Upper lobe of right lung (tissue), 1 donor: ENCODE data around the gene ZNF236. TPM values are rescaled to one million over a fixed set of nuclear protein-coding genes. Genes with fewer than 3 reads are reported as not detected.

Source experiments
- ATAC-seq: fragments of 200-7000 bp; cut with Tn5 transposase; one replicate; pipeline ENCODE4 v1.9.1; 2020; ENCODE audit warnings: mild to moderate bottlenecking, moderate library complexity
- DNase-seq: peaks from one replicate; pipeline ENCODE4 v3.0.0-alpha.2; 2020
- H3K27ac ChIP-seq: fragments of 200-600 bp; one replicate; pipeline ENCODE4 v1.8.0; 2022
- H3K27me3 ChIP-seq: fragments of 200-600 bp; one replicate; pipeline ENCODE4 v1.8.0; 2022; ENCODE audit warnings: mild to moderate bottlenecking
- H3K36me3 ChIP-seq: fragments of 200-600 bp; one replicate; pipeline ENCODE4 v1.8.0; 2022
- H3K4me1 ChIP-seq: fragments of 200-600 bp; one replicate; pipeline ENCODE4 v1.8.0; 2022
- H3K4me3 ChIP-seq: fragments of 200-600 bp; one replicate; pipeline ENCODE4 v1.8.0; 2022; ENCODE audit warnings: mild to moderate bottlenecking
- H3K9me3 ChIP-seq: fragments of 200-600 bp; one replicate; pipeline ENCODE4 v1.8.0; 2022
- intact Hi-C: fragments of 100-400 bp; cut with DNase I; formaldehyde crosslinking; loops from one replicate; pipeline ENCODE4 v1.11.0; 2022
- total RNA-seq: library from RNA; stranded (reverse); fragmentation: NEBNext Ultra II Directional; extraction: Animal tissue kit (Norgen Biotek cat#: 25700); gene quantifications from one replicate; pipeline ENCODE4 v1.2.1, GENCODE V29; 2021
- TF ChIP-seq, protein P1 (sequence below): fragments of 200-600 bp; IDR thresholded peaks from one replicate; pipeline ENCODE4 v1.8.0; 2022; ENCODE audit warnings: antibody characterized with exemption
- donor health status: DM: no; HTN: yes; CAD: no; lungs with severe emphysema.

ZNF236 gene
- total RNA-seq, 1 donor from 2014 or later, result 14.9 TPM

DNA sequence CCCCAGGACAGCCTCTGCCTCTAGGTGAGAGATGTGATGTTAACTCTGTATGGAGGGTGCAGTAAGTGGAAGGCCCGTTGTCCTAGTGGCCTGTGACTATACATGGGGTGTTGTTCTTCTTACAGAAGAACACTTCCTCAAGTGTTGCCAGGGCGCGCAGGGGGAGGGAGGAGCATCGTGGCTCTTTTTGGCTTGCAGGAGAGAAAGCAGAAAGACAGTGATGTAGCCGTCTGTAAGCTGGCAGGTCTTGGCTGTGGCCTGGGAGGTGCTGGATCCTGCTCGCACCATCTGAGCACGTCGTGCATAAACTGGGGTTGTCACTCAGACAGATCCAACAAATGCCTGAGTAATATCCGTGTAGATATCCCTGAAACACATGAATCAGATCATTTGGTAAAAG is 44.3 kb downstream of the ZNF236 start:
- no peaks in the 10 kb centered on the region for H3K9me3 ChIP-seq
- intact Hi-C loops, result no loop called here
- TF ChIP-seq, protein P1, sequence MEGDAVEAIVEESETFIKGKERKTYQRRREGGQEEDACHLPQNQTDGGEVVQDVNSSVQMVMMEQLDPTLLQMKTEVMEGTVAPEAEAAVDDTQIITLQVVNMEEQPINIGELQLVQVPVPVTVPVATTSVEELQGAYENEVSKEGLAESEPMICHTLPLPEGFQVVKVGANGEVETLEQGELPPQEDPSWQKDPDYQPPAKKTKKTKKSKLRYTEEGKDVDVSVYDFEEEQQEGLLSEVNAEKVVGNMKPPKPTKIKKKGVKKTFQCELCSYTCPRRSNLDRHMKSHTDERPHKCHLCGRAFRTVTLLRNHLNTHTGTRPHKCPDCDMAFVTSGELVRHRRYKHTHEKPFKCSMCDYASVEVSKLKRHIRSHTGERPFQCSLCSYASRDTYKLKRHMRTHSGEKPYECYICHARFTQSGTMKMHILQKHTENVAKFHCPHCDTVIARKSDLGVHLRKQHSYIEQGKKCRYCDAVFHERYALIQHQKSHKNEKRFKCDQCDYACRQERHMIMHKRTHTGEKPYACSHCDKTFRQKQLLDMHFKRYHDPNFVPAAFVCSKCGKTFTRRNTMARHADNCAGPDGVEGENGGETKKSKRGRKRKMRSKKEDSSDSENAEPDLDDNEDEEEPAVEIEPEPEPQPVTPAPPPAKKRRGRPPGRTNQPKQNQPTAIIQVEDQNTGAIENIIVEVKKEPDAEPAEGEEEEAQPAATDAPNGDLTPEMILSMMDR, result no peak
- peaks cover 35% of the 10 kb centered on the region for H3K36me3 ChIP-seq
- no peaks in the 10 kb centered on the region for H3K27me3 ChIP-seq
- DNase-seq, result no peak
- ATAC-seq, result peak; percentile 22
- no peaks in the 10 kb centered on the region for H3K4me1 ChIP-seq
- H3K27ac ChIP-seq, result no peak overlapping the region
- H3K4me3 ChIP-seq, result no peak overlapping the region

DNA sequence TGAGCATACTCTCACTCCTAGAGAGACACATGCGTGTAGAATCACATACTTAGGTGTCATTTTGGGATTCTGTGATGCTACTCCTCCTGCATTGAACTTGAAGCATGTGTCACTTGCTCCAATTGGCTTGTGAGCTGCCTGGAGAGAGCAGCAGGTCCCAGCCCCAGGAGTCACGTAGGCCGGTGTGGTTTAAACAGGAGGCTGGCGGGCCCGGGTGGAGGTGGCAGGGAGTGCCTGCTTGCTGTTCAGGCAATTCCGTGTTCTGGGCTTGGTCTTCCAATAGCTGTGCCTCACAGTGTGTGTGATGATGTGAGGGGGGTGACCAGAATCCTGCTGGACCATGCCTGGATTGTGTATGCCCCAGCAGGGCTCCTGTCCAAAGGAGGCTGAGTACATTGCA is 51.0 kb downstream of the ZNF236 start:
- DNase-seq (no peak), ATAC-seq (no peak)
- Histone ChIP-seq H3K27ac (no peak overlapping the region), H3K9me3 (no peaks in the 10 kb centered on the region), H3K4me1 (no peaks in the 10 kb centered on the region), H3K4me3 (no peak overlapping the region), H3K36me3 (peaks cover 47% of the 10 kb centered on the region), H3K27me3 (no peaks in the 10 kb centered on the region)
- intact Hi-C loops, result loop anchor here (10.0 kb wide), 1 partner anchor 69 kb away; no protein-coding TSS in a partner anchor
- TF ChIP-seq, protein P1, result no peak

DNA sequence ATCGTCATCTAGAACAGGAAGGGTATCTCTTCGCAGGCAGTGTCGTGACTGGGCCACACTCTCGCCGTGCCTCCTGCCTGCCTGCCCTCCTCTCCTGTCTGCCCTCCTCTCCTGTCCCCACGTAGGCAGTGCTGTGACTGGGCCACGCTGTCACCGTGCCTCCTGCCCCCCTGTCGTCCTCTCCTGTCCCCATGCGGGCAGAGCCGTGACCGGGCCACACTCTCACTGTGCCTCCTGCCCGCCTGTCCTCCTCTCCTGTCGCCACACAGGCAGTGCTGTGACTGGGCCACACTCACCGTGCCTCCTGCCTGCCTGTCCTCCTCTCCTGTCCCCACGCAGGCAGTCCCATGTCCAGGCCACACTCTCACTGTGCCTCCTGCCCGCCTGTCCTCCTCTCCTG is 51.4 kb downstream of the ZNF236 start:
- TF ChIP-seq, protein P1, result no peak
- intact Hi-C loops, result loop anchor here (10.0 kb wide), 1 partner anchor 69 kb away; no protein-coding TSS in a partner anchor
- Histone ChIP-seq H3K4me3 (no peak overlapping the region), H3K27ac (no peak overlapping the region), H3K4me1 (no peaks in the 10 kb centered on the region), H3K9me3 (no peaks in the 10 kb centered on the region), H3K27me3 (no peaks in the 10 kb centered on the region), H3K36me3 (peaks cover 46% of the 10 kb centered on the region)
- DNase-seq (no peak), ATAC-seq (peak; percentile 57)

DNA sequence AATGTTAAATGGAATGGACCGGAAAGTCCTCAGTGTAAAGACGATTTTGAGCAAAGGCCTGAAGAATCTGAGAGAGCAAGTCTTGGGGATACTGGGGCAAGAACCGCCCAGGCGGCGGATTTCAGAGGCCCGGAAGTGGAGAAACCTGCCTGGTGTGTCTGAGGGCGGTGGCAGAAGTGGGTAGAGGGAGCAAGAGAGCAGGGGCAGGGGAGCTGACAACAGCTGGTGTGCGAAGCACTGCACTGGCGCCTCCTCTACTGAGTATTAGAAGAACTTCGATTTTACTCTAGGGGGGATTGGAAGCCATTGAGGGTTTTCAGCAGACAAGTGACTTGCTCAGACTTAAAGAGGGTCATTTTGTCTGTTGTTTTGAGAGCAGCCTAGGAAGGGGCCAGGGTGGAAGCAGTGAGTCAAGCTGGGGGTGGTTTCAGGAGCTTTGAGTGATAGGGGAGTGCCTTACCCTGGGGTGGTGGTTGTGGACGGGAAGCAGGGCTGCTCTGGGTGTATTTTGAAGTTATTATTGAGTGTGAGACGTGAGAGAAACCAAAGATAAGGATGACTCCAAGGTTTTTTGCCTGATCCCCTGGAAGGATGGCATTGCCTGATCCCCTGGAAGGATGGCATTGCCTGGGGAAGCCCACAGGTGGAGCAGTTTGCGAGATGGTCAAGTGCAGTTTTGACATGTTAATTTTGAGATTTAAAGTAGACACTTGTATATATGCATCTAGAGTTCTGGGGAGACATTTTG is 52.5 kb downstream of the ZNF236 start:
- intact Hi-C loops, result loop anchor here (10.0 kb wide), 1 partner anchor 70 kb away; no protein-coding TSS in a partner anchor
- Histone ChIP-seq H3K27me3 (no peaks in the 10 kb centered on the region), H3K4me1 (no peaks in the 10 kb centered on the region), H3K9me3 (no peaks in the 10 kb centered on the region), H3K4me3 (no peak overlapping the region), H3K36me3 (peaks cover 42% of the 10 kb centered on the region), H3K27ac (no peak overlapping the region)
- TF ChIP-seq, protein P1, result no peak
- ATAC-seq (peak; percentile 11), DNase-seq (no peak)

DNA sequence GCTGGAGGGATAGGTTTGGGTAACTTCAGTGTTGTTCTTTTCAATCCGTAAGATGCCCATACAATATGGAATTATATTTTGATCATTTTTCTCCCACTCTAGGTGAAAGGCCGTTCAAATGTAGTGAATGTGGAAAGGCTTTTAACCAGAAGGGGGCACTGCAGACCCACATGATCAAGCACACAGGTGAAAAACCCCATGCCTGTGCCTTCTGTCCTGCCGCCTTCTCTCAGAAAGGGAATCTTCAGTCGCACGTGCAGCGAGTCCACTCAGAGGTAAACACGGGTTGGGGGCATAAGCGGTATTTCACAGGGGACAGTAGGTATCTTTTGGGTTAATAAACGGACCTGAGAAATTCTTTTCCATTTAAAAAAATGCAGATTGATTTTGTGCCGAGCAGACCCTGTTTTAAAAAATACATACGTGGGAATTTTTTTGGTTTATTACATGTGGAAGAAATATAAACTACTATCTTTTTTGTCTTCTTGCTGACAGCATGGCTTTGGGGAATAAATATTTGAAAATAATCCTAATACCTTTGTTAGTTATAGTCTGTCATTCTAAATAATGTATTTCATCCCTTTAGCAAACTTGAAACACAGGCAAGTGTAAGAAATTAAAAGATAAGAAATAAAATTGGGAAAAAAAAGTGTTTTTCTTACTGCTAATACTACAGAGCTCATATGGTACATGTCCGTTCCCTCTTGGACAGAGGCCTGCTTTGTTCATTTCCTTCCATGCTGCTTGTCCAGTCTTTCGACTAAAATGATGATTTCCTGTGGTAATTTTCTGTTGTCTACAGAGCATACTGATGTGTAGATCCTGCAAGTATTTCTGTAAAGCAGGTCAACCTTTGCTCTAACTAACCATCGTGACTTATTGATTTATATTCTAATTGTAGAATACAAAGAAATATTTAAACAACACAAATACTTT is 53.3 kb downstream of the ZNF236 start:
- peaks cover 43% of the 10 kb centered on the region for H3K36me3 ChIP-seq
- TF ChIP-seq, protein P1, result peak; percentile 59
- no peak for DNase-seq
- no peaks in the 10 kb centered on the region for H3K9me3 ChIP-seq
- H3K27me3 ChIP-seq, result no peaks in the 10 kb centered on the region
- intact Hi-C loops, result loop anchor here (10.0 kb wide), 1 partner anchor 71 kb away; no protein-coding TSS in a partner anchor
- ATAC-seq, result peak; percentile 84
- H3K27ac ChIP-seq, result no peak overlapping the region
- H3K4me1 ChIP-seq, result no peaks in the 10 kb centered on the region
- H3K4me3 ChIP-seq, result no peak overlapping the region
